Measurements from ENCODE around the gene MARCO.
"Not testable (repeated sequence)": the region's sequence is repeated elsewhere in the genome, so short reads cannot be mapped to it uniquely, and the experiment has no call there.

MARCO gene

GRCh38 chr2:118975133-118975532, 33.1 kb downstream of the MARCO start:
- DNase-seq = no peak

- no peak for DNase-seq
Measured at GRCh38 chr2:118978064-118978463, 36.1 kb downstream of the MARCO start.

- no peak for DNase-seq
Measured at GRCh38 chr2:118979152-118979861, 37.3 kb downstream of the MARCO start.

- DNase-seq = no peak
Measured at GRCh38 chr2:118980022-118980421, 38.0 kb downstream of the MARCO start.

GRCh38 chr2:118980573-118980972, 38.6 kb downstream of the MARCO start:
- no peak for DNase-seq

GRCh38 chr2:118981632-118982031, 39.6 kb downstream of the MARCO start:
- no peak for DNase-seq

GRCh38 chr2:118982039-118982438, 40.0 kb downstream of the MARCO start:
- DNase-seq = no peak

GRCh38 chr2:118983133-118983532, 41.1 kb downstream of the MARCO start:
- DNase-seq = no peak

GRCh38 chr2:118983915-118984314, 41.9 kb downstream of the MARCO start:
- no peak for DNase-seq

- DNase-seq = no peak
Measured at GRCh38 chr2:118986738-118987137, 44.7 kb downstream of the MARCO start.

- no peak for DNase-seq
Measured at GRCh38 chr2:118987886-118988285, 45.9 kb downstream of the MARCO start.

GRCh38 chr2:118988706-118989105, 46.7 kb downstream of the MARCO start:
- no peak for DNase-seq

GRCh38 chr2:118989481-118989880, 47.5 kb downstream of the MARCO start:
- no peak for DNase-seq

GRCh38 chr2:118990757-118991545, 49.0 kb downstream of the MARCO start:
- DNase-seq = no peak

- no peak for DNase-seq
Measured at GRCh38 chr2:118991554-118991953, 49.6 kb downstream of the MARCO start.

- no peak for DNase-seq
Measured at GRCh38 chr2:118992740-118993391, 50.9 kb downstream of the MARCO start.

GRCh38 chr2:118993392-118993752, 51.4 kb downstream of the MARCO start:
- DNase-seq = no peak

- no peak for DNase-seq
Measured at GRCh38 chr2:118994172-118994700, 52.2 kb downstream of the MARCO start.

GRCh38 chr2:118994778-118995177, 52.8 kb downstream of the MARCO start:
- no peak for DNase-seq

GRCh38 chr2:119003856-119004255, 61.9 kb downstream of the MARCO start:
- not testable (repeated sequence) for DNase-seq

GRCh38 chr2:119004602-119005001, 62.6 kb downstream of the MARCO start:
- DNase-seq = no peak

GRCh38 chr2:119005051-119005450, 63.1 kb downstream of the MARCO start:
- no peak for DNase-seq

GRCh38 chr2:119005555-119005954, 63.6 kb downstream of the MARCO start:
- no peak for DNase-seq

- DNase-seq = no peak
Measured at GRCh38 chr2:119006441-119006840, 64.4 kb downstream of the MARCO start.

Measured in NCI-H1092 (cell line).